Karpas-422 (cell line): ENCODE data around the gene PRR5L. TPM values are rescaled to one million over a fixed set of nuclear protein-coding genes. Genes with fewer than 3 reads are reported as not detected.
A peak's percentile ranks its signal among the peaks of the same experiment; 100 is the strongest.

Experiments used
- DNase-seq: peaks from one replicate; pipeline ENCODE4 v3.0.0-alpha.2; 2015
- H2AFZ ChIP-seq: fragments of 200-600 bp; sonication (generic); 2 replicates; pipeline ENCODE4 v1.6.1; 2014; ENCODE audit warnings: antibody characterized with exemption, low read length, mixed read lengths
- H3K27ac ChIP-seq: fragments of 200-600 bp; sonication (generic); 2 replicates; pipeline ENCODE4 v1.5.1; 2014; ENCODE audit warnings: mild to moderate bottlenecking, low read length, moderate library complexity
- H3K27me3 ChIP-seq: fragments of 200-600 bp; sonication (generic); 2 replicates; pipeline ENCODE4 v1.6.1; 2014; ENCODE audit warnings: low read length, mixed read lengths
- H3K36me3 ChIP-seq: fragments of 200-600 bp; sonication (generic); 2 replicates; pipeline ENCODE4 v1.6.1; 2014; ENCODE audit warnings: low read length, mixed read lengths; ENCODE audit not compliant: insufficient read depth
- H3K4me1 ChIP-seq: fragments of 200-600 bp; sonication (generic); 2 replicates; pipeline ENCODE4 v1.6.1; 2014; ENCODE audit warnings: mild to moderate bottlenecking, low read length, mixed read lengths
- H3K4me2 ChIP-seq: fragments of 200-600 bp; sonication (generic); 2 replicates; pipeline ENCODE4 v1.6.1; 2014; ENCODE audit warnings: low read length, low read depth, mild to moderate bottlenecking; ENCODE audit not compliant: poor library complexity, severe bottlenecking
- H3K4me3 ChIP-seq: fragments of 200-600 bp; sonication (generic); 2 replicates; pipeline ENCODE4 v1.5.1; 2014; ENCODE audit warnings: mild to moderate bottlenecking, antibody characterized with exemption, low read length, mixed read lengths
- H3K79me2 ChIP-seq: fragments of 200-600 bp; sonication (generic); 2 replicates; pipeline ENCODE4 v1.6.1; 2014; ENCODE audit warnings: mild to moderate bottlenecking, low read length, mixed read lengths
- H3K9ac ChIP-seq: fragments of 200-600 bp; sonication (generic); 2 replicates; pipeline ENCODE4 v1.6.0; 2014; ENCODE audit warnings: low read length
- H3K9me2 ChIP-seq: fragments of 200-600 bp; sonication (generic), shearing (Covaris generic); replicated peaks from 2 replicates; pipeline ENCODE4 v1.6.0; 2014; ENCODE audit warnings: mild to moderate bottlenecking, low read length, moderate library complexity; ENCODE audit not compliant: insufficient read depth
- H3K9me3 ChIP-seq: fragments of 300-700, 200-600 bp; sonication (generic); 2 replicates; pipeline ENCODE4 v1.6.1; 2014; ENCODE audit warnings: low read length, mixed read lengths
- H4K20me1 ChIP-seq: fragments of 200-600 bp; sonication (generic); 2 replicates; pipeline ENCODE4 v1.6.1; 2014; ENCODE audit warnings: mild to moderate bottlenecking, antibody characterized with exemption, low read length, low read depth; ENCODE audit not compliant: insufficient read depth
- total RNA-seq: library from RNA; depleted of rRNA; stranded (reverse); fragments of >200 nt; shearing (Covaris generic); gene quantifications from 2 replicates; pipeline ENCODE4 v1.2.3, GENCODE V29; 2014; ENCODE audit warnings: low replicate concordance

Gene PRR5L
- total RNA-seq, 1 experiment from 2014 or later: not detected

- no peaks in the 10 kb centered on the region for H3K79me2 ChIP-seq
- no peak overlapping the region for H2AFZ ChIP-seq
- no peaks in the 10 kb centered on the region for H4K20me1 ChIP-seq
- H3K36me3 ChIP-seq: no peaks in the 10 kb centered on the region
- H3K4me2 ChIP-seq: no peak overlapping the region
- no peak for DNase-seq
- H3K4me3 ChIP-seq: no peak overlapping the region
- no peaks in the 10 kb centered on the region for H3K27me3 ChIP-seq
- no peak overlapping the region for H3K9ac ChIP-seq
- no peaks in the 10 kb centered on the region; the same call in 1 of the 2 replicates for H3K4me1 ChIP-seq
- no peaks in the 10 kb centered on the region for H3K9me2 ChIP-seq
- no peaks in the 10 kb centered on the region for H3K9me3 ChIP-seq
- no peak overlapping the region for H3K27ac ChIP-seq
These were observed 72.0 kb downstream of the PRR5L start for GRCh38 chr11:36367806-36368680.

- no peaks in the 10 kb centered on the region for H4K20me1 ChIP-seq
- no peak overlapping the region for H3K4me2 ChIP-seq
- H3K27me3 ChIP-seq: no peaks in the 10 kb centered on the region
- no peak overlapping the region for H2AFZ ChIP-seq
- no peaks in the 10 kb centered on the region for H3K9me3 ChIP-seq
- H3K9ac ChIP-seq: no peak overlapping the region
- no peaks in the 10 kb centered on the region for H3K79me2 ChIP-seq
- no peak overlapping the region for H3K27ac ChIP-seq
- no peak for DNase-seq
- no peaks in the 10 kb centered on the region for H3K9me2 ChIP-seq
- H3K4me3 ChIP-seq: no peak overlapping the region
- no peaks in the 10 kb centered on the region for H3K4me1 ChIP-seq
- H3K36me3 ChIP-seq: no peaks in the 10 kb centered on the region
These were observed 75.1 kb downstream of the PRR5L start for GRCh38 chr11:36371181-36371580.

- Histone ChIP-seq H3K4me1 (no peaks in the 10 kb centered on the region), H3K9ac (no peak overlapping the region), H4K20me1 (no peaks in the 10 kb centered on the region), H2AFZ (no peak overlapping the region), H3K9me2 (no peaks in the 10 kb centered on the region), H3K27me3 (no peaks in the 10 kb centered on the region), H3K79me2 (no peaks in the 10 kb centered on the region), H3K27ac (no peak overlapping the region), H3K9me3 (no peaks in the 10 kb centered on the region), H3K36me3 (no peaks in the 10 kb centered on the region), H3K4me2 (no peak overlapping the region), H3K4me3 (no peak overlapping the region)
- no peak for DNase-seq
These were observed 75.5 kb downstream of the PRR5L start for GRCh38 chr11:36371590-36371989.

GRCh38 chr11:36372101-36372771, 76.1 kb downstream of the PRR5L start:
- no peaks in the 10 kb centered on the region for H3K27me3 ChIP-seq
- no peak overlapping the region for H3K27ac ChIP-seq
- H3K36me3 ChIP-seq: no peaks in the 10 kb centered on the region
- H4K20me1 ChIP-seq: no peaks in the 10 kb centered on the region
- no peaks in the 10 kb centered on the region for H3K79me2 ChIP-seq
- H3K4me1 ChIP-seq: no peaks in the 10 kb centered on the region
- no peaks in the 10 kb centered on the region for H3K9me3 ChIP-seq
- no peak overlapping the region for H3K4me2 ChIP-seq
- no peak overlapping the region for H3K9ac ChIP-seq
- no peaks in the 10 kb centered on the region for H3K9me2 ChIP-seq
- DNase-seq: no peak
- H2AFZ ChIP-seq: no peak overlapping the region
- no peak overlapping the region for H3K4me3 ChIP-seq

GRCh38 chr11:36373016-36374010, 77.2 kb downstream of the PRR5L start:
- Histone ChIP-seq H4K20me1 (no peaks in the 10 kb centered on the region), H3K27ac (no peak overlapping the region), H3K9me3 (no peaks in the 10 kb centered on the region), H3K4me1 (no peaks in the 10 kb centered on the region), H3K27me3 (no peaks in the 10 kb centered on the region), H3K79me2 (no peaks in the 10 kb centered on the region), H3K4me3 (no peak overlapping the region), H3K9ac (no peak overlapping the region), H3K9me2 (no peaks in the 10 kb centered on the region), H3K4me2 (no peak overlapping the region), H2AFZ (no peak overlapping the region), H3K36me3 (no peaks in the 10 kb centered on the region)
- DNase-seq: no peak

- Histone ChIP-seq H3K4me2 (no peak overlapping the region), H2AFZ (no peak overlapping the region), H3K27ac (no peak overlapping the region), H3K9me2 (no peaks in the 10 kb centered on the region), H3K79me2 (no peaks in the 10 kb centered on the region), H3K9ac (no peak overlapping the region), H3K27me3 (no peaks in the 10 kb centered on the region), H3K36me3 (no peaks in the 10 kb centered on the region), H4K20me1 (no peaks in the 10 kb centered on the region), H3K4me1 (no peaks in the 10 kb centered on the region), H3K4me3 (no peak overlapping the region), H3K9me3 (no peaks in the 10 kb centered on the region)
- DNase-seq: peak; percentile 1
These were observed 78.6 kb downstream of the PRR5L start for GRCh38 chr11:36374726-36375125.

GRCh38 chr11:36375353-36376008, 79.4 kb downstream of the PRR5L start:
- Histone ChIP-seq H3K27ac (no peak overlapping the region), H3K9ac (no peak overlapping the region), H3K4me3 (no peak overlapping the region)

More at GRCh38 chr11:36375353-36376008, 79.4 kb downstream of the PRR5L start:
- no peaks in the 10 kb centered on the region for H3K79me2 ChIP-seq
- peak; percentile 4 for DNase-seq
- no peaks in the 10 kb centered on the region for H3K9me2 ChIP-seq
- no peaks in the 10 kb centered on the region for H4K20me1 ChIP-seq
- H2AFZ ChIP-seq: no peak overlapping the region
- H3K27me3 ChIP-seq: no peaks in the 10 kb centered on the region
- H3K36me3 ChIP-seq: no peaks in the 10 kb centered on the region
- no peaks in the 10 kb centered on the region for H3K4me1 ChIP-seq
- no peak overlapping the region for H3K4me2 ChIP-seq
- H3K9me3 ChIP-seq: no peaks in the 10 kb centered on the region
